Stomach (tissue), 4 donors: ENCODE results near the gene DEFB126.

Experiments
- EP300 ChIP-seq: sonication (generic); formaldehyde crosslinking; IDR thresholded peaks from one replicate; pipeline ENCODE4 v1.6.1; 2017; ENCODE audit warnings: antibody characterized with exemption
- POLR2A ChIP-seq, 4 donors: fragments of 450-650 bp; IDR thresholded peaks; one replicate each; pipeline ENCODE4 v1.6.1; 2016; ENCODE audit warnings: antibody characterized with exemption in 4 of 4, control low read depth in 2 of 4, mild to moderate bottlenecking in 1 of 4, moderate library complexity in 1 of 4
- POLR2AphosphoS5 ChIP-seq, 3 donors: sonication (generic); formaldehyde crosslinking; IDR thresholded peaks; one replicate each; pipeline ENCODE4 v1.6.1; 2016; ENCODE audit warnings: antibody characterized with exemption in 3 of 3
- TF ChIP-seq, protein P1 (sequence below), 7 experiments: fragments of 450-650 bp in 4 of 7; fragments of 200-600 bp in 3 of 7; sonication (generic) in 3 of 7; IDR thresholded peaks; one replicate each; pipeline ENCODE4 v1.5.1; 2016 to 2019; ENCODE audit warnings: antibody characterized with exemption in 7 of 7, control low read depth in 2 of 7, mild to moderate bottlenecking in 1 of 7

DNA sequence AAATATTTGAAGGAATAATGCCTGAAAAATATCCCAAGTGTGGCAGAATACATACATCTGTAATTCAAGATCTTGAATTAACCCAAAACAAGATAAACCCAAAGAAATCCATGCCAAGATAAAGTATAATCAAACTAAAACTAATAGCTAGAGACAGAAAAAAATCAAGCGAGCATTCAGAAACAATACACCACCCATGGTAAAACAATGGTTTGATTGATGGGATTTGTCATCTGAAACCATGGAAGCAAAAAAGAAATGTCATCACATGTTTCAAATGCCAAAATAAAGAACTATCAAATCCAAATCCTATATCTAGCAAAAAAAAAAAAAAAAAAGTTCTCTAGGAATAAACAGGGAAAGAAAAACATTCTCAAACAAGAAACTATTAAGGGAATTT is 9.7 kb downstream of the DEFB126 start:
- TF ChIP-seq, protein P1, sequence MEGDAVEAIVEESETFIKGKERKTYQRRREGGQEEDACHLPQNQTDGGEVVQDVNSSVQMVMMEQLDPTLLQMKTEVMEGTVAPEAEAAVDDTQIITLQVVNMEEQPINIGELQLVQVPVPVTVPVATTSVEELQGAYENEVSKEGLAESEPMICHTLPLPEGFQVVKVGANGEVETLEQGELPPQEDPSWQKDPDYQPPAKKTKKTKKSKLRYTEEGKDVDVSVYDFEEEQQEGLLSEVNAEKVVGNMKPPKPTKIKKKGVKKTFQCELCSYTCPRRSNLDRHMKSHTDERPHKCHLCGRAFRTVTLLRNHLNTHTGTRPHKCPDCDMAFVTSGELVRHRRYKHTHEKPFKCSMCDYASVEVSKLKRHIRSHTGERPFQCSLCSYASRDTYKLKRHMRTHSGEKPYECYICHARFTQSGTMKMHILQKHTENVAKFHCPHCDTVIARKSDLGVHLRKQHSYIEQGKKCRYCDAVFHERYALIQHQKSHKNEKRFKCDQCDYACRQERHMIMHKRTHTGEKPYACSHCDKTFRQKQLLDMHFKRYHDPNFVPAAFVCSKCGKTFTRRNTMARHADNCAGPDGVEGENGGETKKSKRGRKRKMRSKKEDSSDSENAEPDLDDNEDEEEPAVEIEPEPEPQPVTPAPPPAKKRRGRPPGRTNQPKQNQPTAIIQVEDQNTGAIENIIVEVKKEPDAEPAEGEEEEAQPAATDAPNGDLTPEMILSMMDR (IDR thresholded peaks at IDR 0.05): no peak
- no peak for TF ChIP-seq POLR2A (IDR thresholded peaks at IDR 0.05)
- no peak for TF ChIP-seq POLR2AphosphoS5 (IDR thresholded peaks at IDR 0.05)
- no peak for TF ChIP-seq EP300
